K562 (cell line): Measurements from ENCODE around the gene CCNQ. TPM values are rescaled to one million over a fixed set of nuclear protein-coding genes. Genes with fewer than 3 reads are reported as not detected.

Experiments
- ATAC-seq: fragments of 200-7000 bp; cut with Tn5 transposase; 3 replicates; pipeline ENCODE4 v1.9.1; 2020; ENCODE audit warnings: moderate library complexity
- BruUV-seq: library from RNA; stranded (reverse); fragments of 400-500 nt; replicated peaks from 2 replicates; lab custom pipeline; 2021; lab: Mats Ljungman, UMichigan
- CTCF ChIA-PET: fragments of 300-600 bp; formaldehyde crosslinking; extraction: SDS; loops from one replicate; lab custom pipeline; 2021; ENCODE audit warnings: low intra/inter-chr PET ratio; lab: Yijun Ruan, JAX
- POLR2A ChIA-PET: fragments of 300-600, 350-650 bp; sonication (Branson Sonifier 250); formaldehyde crosslinking; extraction: SDS; loops from one replicate; lab custom pipeline; 2021; ENCODE audit warnings: antibody characterized with exemption, inconsistent platforms; lab: Yijun Ruan, JAX
- DNase-seq, 4 experiments: peaks; one replicate each; pipeline versions ENCODE4 v3.0.0 to v3.0.0-alpha.2; 2011 to 2018; ENCODE audit warnings: low spot score in 3 of 4, mixed read lengths in 3 of 4; ENCODE audit errors: extremely low read depth in 1 of 4
- FAIRE-seq: peaks from 2 replicates; lab custom pipeline; 2011; peaks lifted over from hg19 to GRCh38; lab: Jason Lieb, UNC
- H2AFZ ChIP-seq: 2 replicates; pipeline ENCODE4 v1.6.0; 2011; ENCODE audit warnings: low read depth, low read length, control low read depth, inconsistent platforms
- H3K27ac ChIP-seq: fragments of 200-600 bp; 3 replicates; pipeline ENCODE4 v1.8.0; 2011; ENCODE audit warnings: low read depth, mild to moderate bottlenecking, control low read depth, inconsistent platforms, low read length, moderate library complexity, mixed read lengths; ENCODE audit errors: extremely low read depth
- H3K27me3 ChIP-seq, 2 experiments: fragments of 300-600 bp in 1 of 2; 2 replicates in 1 of 2; 3 replicates in 1 of 2; pipeline versions ENCODE4 v1.6.0 to v1.8.0; 2011; ENCODE audit warnings: inconsistent platforms in 2 of 2, low read length in 2 of 2, mild to moderate bottlenecking in 1 of 2, mixed read lengths in 1 of 2, moderate library complexity in 1 of 2; ENCODE audit not compliant: control insufficient read depth in 2 of 2, insufficient read depth in 2 of 2
- H3K36me3 ChIP-seq: fragments of 300-600 bp; 3 replicates; pipeline ENCODE4 v1.8.0; 2011; ENCODE audit warnings: mild to moderate bottlenecking, low read length, inconsistent platforms; ENCODE audit not compliant: control insufficient read depth, insufficient read depth
- H3K4me1 ChIP-seq, 2 experiments: fragments of 200-600 bp in 1 of 2; replicated peaks in 1 of 2; 2 replicates in 1 of 2; 3 replicates in 1 of 2; pipeline versions ENCODE4 v1.5.1 to v1.8.0; 2011; ENCODE audit warnings: inconsistent platforms in 2 of 2, low read length in 2 of 2, mild to moderate bottlenecking in 1 of 2, mixed read lengths in 1 of 2, moderate library complexity in 1 of 2; ENCODE audit not compliant: control insufficient read depth in 2 of 2, insufficient read depth in 2 of 2
- H3K4me2 ChIP-seq: 2 replicates; pipeline ENCODE4 v1.6.1; 2011; ENCODE audit warnings: low read length, control low read depth, inconsistent platforms, mixed read lengths; ENCODE audit not compliant: insufficient read depth
- H3K4me3 ChIP-seq: fragments of 200-600 bp; sonication (generic), shearing (Covaris generic); 2 replicates; pipeline ENCODE4 v1.5.1; 2016; ENCODE audit warnings: control low read depth, inconsistent platforms
- H3K79me2 ChIP-seq: fragments of 200-600 bp; 3 replicates; pipeline ENCODE4 v1.8.0; 2011; ENCODE audit warnings: low read length, inconsistent platforms; ENCODE audit not compliant: control insufficient read depth, insufficient read depth
- H3K9ac ChIP-seq, 2 experiments: 2 replicates each; pipeline versions ENCODE4 v1.6.0 to v1.6.1; 2011; ENCODE audit warnings: low read depth in 2 of 2, low read length in 2 of 2, control low read depth in 1 of 2, inconsistent platforms in 1 of 2, mild to moderate bottlenecking in 1 of 2, mixed read lengths in 1 of 2; ENCODE audit not compliant: insufficient read depth in 1 of 2
- H3K9me1 ChIP-seq: one replicate; pipeline ENCODE4 v1.6.0; 2011; ENCODE audit warnings: inconsistent platforms, mild to moderate bottlenecking, low read length, moderate library complexity; ENCODE audit not compliant: control insufficient read depth, insufficient read depth
- H3K9me3 ChIP-seq: replicated peaks from 2 replicates; pipeline ENCODE4 v1.5.1; 2011; ENCODE audit warnings: low read depth, low read length, inconsistent platforms; ENCODE audit not compliant: control insufficient read depth, insufficient read depth
- H4K20me1 ChIP-seq: replicated peaks from 2 replicates; pipeline ENCODE4 v1.6.1; 2011; ENCODE audit warnings: low read length, inconsistent platforms, mixed read lengths; ENCODE audit not compliant: control insufficient read depth, insufficient read depth
- BRCA1 ChIP-seq, 2 experiments: fragments of 450-650 bp in 1 of 2; sonication (generic) in 1 of 2; formaldehyde crosslinking in 1 of 2; IDR thresholded peaks; 2 replicates each; pipeline versions ENCODE4 v1.5.0 to v1.6.1; 2017 to 2020; ENCODE audit warnings: mild to moderate bottlenecking in 1 of 2, missing genetic modification reagents in 1 of 2
- C11orf30 ChIP-seq: fragments of 450-650 bp; IDR thresholded peaks from 2 replicates; pipeline ENCODE4 v1.6.1; 2016; ENCODE audit warnings: low read depth, mild to moderate bottlenecking
- CHD1 ChIP-seq: fragments of 200-600 bp; sonication (generic); IDR thresholded peaks from one replicate; pipeline ENCODE4 v1.6.1; 2012; ENCODE audit warnings: mild to moderate bottlenecking, moderate library complexity, low read length, inconsistent platforms
- DMBX1 ChIP-seq: fragments of 250-450 bp; sonication (Bioruptor Pico); IDR thresholded peaks from 2 replicates; pipeline ENCODE4 v1.8.0; 2022; ENCODE audit warnings: inconsistent platforms, mild to moderate bottlenecking, moderate library complexity, borderline replicate concordance
- GATAD2A ChIP-seq: fragments of 450-650 bp; IDR thresholded peaks from 2 replicates; pipeline ENCODE4 v1.6.1; 2017
- HDAC6 ChIP-seq: IDR thresholded peaks from 2 replicates; pipeline ENCODE4 v1.6.1; 2012; ENCODE audit warnings: low read depth, mild to moderate bottlenecking, control low read depth, inconsistent platforms, low read length, moderate library complexity
- HMGN3 ChIP-seq: IDR thresholded peaks from 2 replicates; pipeline ENCODE4 v1.6.1; 2011; ENCODE audit warnings: borderline replicate concordance, low read depth, mild to moderate bottlenecking, mixed read lengths, low read length; ENCODE audit not compliant: insufficient read length; ENCODE audit errors: extremely low read depth
- NONO ChIP-seq, 2 experiments: fragments of 200-400 bp in 1 of 2; fragments of 450-650 bp in 1 of 2; formaldehyde crosslinking in 1 of 2; IDR thresholded peaks; 2 replicates each; pipeline ENCODE4 v1.6.1; 2017; ENCODE audit warnings: low read depth in 2 of 2, mild to moderate bottlenecking in 2 of 2, moderate library complexity in 2 of 2, low read length in 1 of 2
- RB1 ChIP-seq: fragments of 450-650 bp; IDR thresholded peaks from 2 replicates; pipeline ENCODE4 v1.6.1; 2017; ENCODE audit warnings: low read depth, mild to moderate bottlenecking
- SRF ChIP-seq, 2 experiments: fragments of 250-450, 450-650 bp in 1 of 2; sonication (Bioruptor Pico) in 1 of 2; sonication (generic) in 1 of 2; formaldehyde crosslinking; IDR thresholded peaks; 2 replicates each; pipeline versions ENCODE4 v1.5.0 to v1.5.1; 2020 to 2022; ENCODE audit warnings: mild to moderate bottlenecking in 1 of 2, missing genetic modification reagents in 1 of 2
- ZFPM2 ChIP-seq: fragments of 250-450 bp; sonication (Bioruptor Pico); IDR thresholded peaks from 2 replicates; pipeline ENCODE4 v1.5.1; 2022; ENCODE audit warnings: mild to moderate bottlenecking
- WGBS: fragments of 100-300 bp; shearing (Covaris generic); methylation state at CpG from one replicate; pipeline ENCODE4 v1.1.6; 2016; ENCODE audit warnings: low coverage, mixed read lengths; ENCODE audit not compliant: insufficient coverage; ENCODE audit errors: missing lambda C conversion rate; 5-methylcytosine and 5-hydroxymethylcytosine counted together
- in situ Hi-C: fragments of 300-500 bp; cut with MboI; formaldehyde crosslinking; loops from 4 replicates; pipeline ENCODE4 v1.15.0; 2018; ENCODE audit warnings: inconsistent platforms, mixed read lengths
- intact Hi-C: fragments of 100-400 bp; cut with micrococcal nuclease; formaldehyde crosslinking; loops from 2 replicates; pipeline ENCODE4 v1.14.2; 2022
- polyA plus RNA-seq, 8 experiments: library from polyadenylated mRNA; depleted of rRNA in 4 of 8; stranded (reverse) in 5 of 8; unstranded in 3 of 8; fragments of >200 nt; fragmentation: Nextera tagmentation in 2 of 8; fragmentation: Illumina TruSeq in 1 of 8; extraction: Ambion mirVana in 2 of 8; extraction: Trizol in 1 of 8; gene quantifications; 2 replicates each; pipeline versions ENCODE4 v1.2.1 to v1.2.3, GENCODE V29; 2011 to 2014; ENCODE audit warnings: inconsistent platforms in 1 of 8, missing spikeins in 1 of 8
- total RNA-seq, 7 experiments: library from RNA; depleted of rRNA in 6 of 7; stranded (reverse); fragments of >200 nt in 6 of 7; fragmentation: Illumina TruSeq in 2 of 7; extraction: Trizol in 2 of 7; gene quantifications; 2 replicates each; pipeline versions ENCODE4 v1.2.1 to v1.2.3, GENCODE V29; 2011 to 2021; ENCODE audit warnings: low replicate concordance in 1 of 7
- TF ChIP-seq, protein P1 (sequence below): fragments of 450-650 bp; IDR thresholded peaks from 2 replicates; pipeline ENCODE4 v1.7.0; 2016; ENCODE audit warnings: borderline replicate concordance
- TF ChIP-seq, protein P2 (sequence below): fragments of 250-450 bp; sonication (Bioruptor Pico); IDR thresholded peaks from 2 replicates; pipeline ENCODE4 v1.9.0; 2021; ENCODE audit warnings: mild to moderate bottlenecking
- TF ChIP-seq, protein P3 (sequence below): fragments of 450-650 bp; IDR thresholded peaks from 2 replicates; pipeline ENCODE4 v1.6.1; 2016; ENCODE audit warnings: antibody characterized with exemption

CCNQ gene
- total and polyA plus RNA-seq, 9 of the 15 experiments (the other 6 are each of a cell fraction or from before 2014, with no cell fraction given) = 0.92 to 53.8 (median 25.3) TPM

DNA sequence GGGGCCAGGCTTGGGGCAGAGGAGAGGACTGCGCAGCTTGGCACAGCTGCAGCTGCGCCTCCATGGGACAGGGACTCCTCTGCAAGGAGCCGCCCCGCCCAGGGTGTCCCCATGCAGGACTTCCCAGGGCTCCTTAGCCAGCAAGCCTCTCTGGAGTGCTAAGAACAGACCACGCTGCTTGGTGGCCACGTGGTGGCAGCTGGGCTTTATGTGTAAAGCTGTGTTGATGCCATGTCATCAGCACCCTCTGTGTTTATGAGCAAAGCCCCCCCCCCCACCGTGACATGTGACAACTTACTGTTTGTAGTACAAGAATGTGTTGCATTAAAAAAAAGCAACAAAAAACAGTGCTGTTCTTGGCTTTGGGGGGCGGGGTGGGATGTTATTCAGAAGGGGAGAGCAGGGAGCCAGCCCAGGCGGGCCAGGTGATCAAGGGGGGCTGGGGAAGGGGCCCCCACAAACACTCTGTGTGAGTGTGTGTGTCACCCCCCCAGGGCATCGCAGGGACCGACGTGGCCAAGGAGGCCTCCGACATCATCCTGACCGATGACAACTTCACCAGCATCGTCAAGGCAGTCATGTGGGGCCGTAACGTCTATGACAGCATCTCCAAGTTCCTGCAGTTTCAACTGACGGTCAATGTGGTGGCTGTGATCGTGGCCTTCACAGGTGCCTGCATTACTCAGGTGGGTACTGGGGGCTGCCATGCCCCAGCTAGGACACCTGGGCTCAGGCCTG, 41.2 kb downstream of the CCNQ start:
- BruUV-seq = no TSS peak
- ChIA-PET POLR2A (interaction anchor here (0.6 kb wide), 2 partner anchors 16 to 114 kb away, joined by 3 read pairs; no protein-coding TSS in a partner anchor), CTCF (no interaction called here)
- Histone ChIP-seq H4K20me1 (no peaks in the 10 kb centered on the region), H3K9me3 (no peaks in the 10 kb centered on the region), H3K79me2 (no peaks in the 10 kb centered on the region), H3K27ac (no peak overlapping the region), H2AFZ (no peak overlapping the region), H3K9ac (no peak overlapping the region), H3K4me1 (peaks cover 0 to 19% of the 10 kb centered on the region in 2 experiments; a peak in 2 of 5 replicates), H3K4me3 (no peak overlapping the region), H3K36me3 (no peaks in the 10 kb centered on the region), H3K27me3 (peaks cover 45 to 88% of the 10 kb centered on the region in 2 experiments), H3K4me2 (no peak overlapping the region), H3K9me1 (no peaks in the 10 kb centered on the region)
- ATAC-seq (peak; percentile 45; the same call in 2 of the 3 replicates), FAIRE-seq (no peak), DNase-seq (peak in 1 of 4 experiments; percentile 14)
- WGBS = 7% methylated on average over 9 of the region's 19 CpGs
- intact Hi-C loops = loop anchor here (5.0 kb wide), 2 partner anchors 90 to 110 kb away; partner anchors contain the start of gene DUSP9
- in situ Hi-C loops = no loop called here
- TF ChIP-seq SRF (CRISPR knock-in tag; IDR thresholded peaks at IDR 0.05) = no peak
- no peak for TF ChIP-seq CHD1
- no peak for TF ChIP-seq ZFPM2 (CRISPR knock-in tag)
- no peak for TF ChIP-seq DMBX1 (CRISPR knock-in tag)
- no peak for TF ChIP-seq RB1
- TF ChIP-seq HMGN3 = no peak
- no peak for TF ChIP-seq HDAC6
- TF ChIP-seq, protein P1, sequence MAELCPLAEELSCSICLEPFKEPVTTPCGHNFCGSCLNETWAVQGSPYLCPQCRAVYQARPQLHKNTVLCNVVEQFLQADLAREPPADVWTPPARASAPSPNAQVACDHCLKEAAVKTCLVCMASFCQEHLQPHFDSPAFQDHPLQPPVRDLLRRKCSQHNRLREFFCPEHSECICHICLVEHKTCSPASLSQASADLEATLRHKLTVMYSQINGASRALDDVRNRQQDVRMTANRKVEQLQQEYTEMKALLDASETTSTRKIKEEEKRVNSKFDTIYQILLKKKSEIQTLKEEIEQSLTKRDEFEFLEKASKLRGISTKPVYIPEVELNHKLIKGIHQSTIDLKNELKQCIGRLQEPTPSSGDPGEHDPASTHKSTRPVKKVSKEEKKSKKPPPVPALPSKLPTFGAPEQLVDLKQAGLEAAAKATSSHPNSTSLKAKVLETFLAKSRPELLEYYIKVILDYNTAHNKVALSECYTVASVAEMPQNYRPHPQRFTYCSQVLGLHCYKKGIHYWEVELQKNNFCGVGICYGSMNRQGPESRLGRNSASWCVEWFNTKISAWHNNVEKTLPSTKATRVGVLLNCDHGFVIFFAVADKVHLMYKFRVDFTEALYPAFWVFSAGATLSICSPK = no peak
- no peak for TF ChIP-seq GATAD2A
- TF ChIP-seq NONO (IDR thresholded peaks at IDR 0.05; ENCODE audit: low read depth in 2 of 2, low read length in 1 of 2) = no peak
- TF ChIP-seq, protein P2, sequence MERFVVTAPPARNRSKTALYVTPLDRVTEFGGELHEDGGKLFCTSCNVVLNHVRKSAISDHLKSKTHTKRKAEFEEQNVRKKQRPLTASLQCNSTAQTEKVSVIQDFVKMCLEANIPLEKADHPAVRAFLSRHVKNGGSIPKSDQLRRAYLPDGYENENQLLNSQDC (CRISPR knock-in tag) = no peak
- TF ChIP-seq BRCA1 (IDR thresholded peaks at IDR 0.05) = no peak
- no peak for TF ChIP-seq BRCA1 (CRISPR knock-in tag; IDR thresholded peaks at IDR 0.05)
- TF ChIP-seq, protein P3, sequence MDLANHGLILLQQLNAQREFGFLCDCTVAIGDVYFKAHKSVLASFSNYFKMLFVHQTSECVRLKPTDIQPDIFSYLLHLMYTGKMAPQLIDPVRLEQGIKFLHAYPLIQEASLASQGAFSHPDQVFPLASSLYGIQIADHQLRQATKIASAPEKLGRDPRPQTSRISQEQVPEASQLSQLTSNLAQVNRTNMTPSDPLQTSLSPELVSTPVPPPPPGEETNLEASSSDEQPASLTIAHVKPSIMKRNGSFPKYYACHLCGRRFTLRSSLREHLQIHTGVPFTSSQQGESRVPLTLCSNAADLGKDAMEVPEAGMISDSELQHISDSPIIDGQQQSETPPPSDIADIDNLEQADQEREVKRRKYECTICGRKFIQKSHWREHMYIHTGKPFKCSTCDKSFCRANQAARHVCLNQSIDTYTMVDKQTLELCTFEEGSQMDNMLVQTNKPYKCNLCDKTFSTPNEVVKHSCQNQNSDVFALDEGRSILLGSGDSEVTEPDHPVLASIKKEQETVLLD = no peak
- no peak for TF ChIP-seq C11orf30
